IMR-90 (cell line): ENCODE measurements around the gene FAM240A. TPM values are rescaled to one million over a fixed set of nuclear protein-coding genes. Genes with fewer than 3 reads are reported as not detected.

Experiments used
- ATAC-seq: fragments of 200-7000 bp; cut with Tn5 transposase; 2 replicates; pipeline ENCODE4 v1.9.1; 2020; ENCODE audit warnings: low read depth, mild to moderate bottlenecking, moderate library complexity
- BruUV-seq: library from RNA; stranded (reverse); fragments of 400-500 nt; replicated peaks from 2 replicates; lab custom pipeline; 2021; lab: Mats Ljungman, UMichigan
- CTCF ChIA-PET: fragments of 300-600 bp; formaldehyde crosslinking; extraction: SDS; loops from one replicate; lab custom pipeline; 2021; ENCODE audit warnings: antibody characterized with exemption; lab: Yijun Ruan, JAX
- POLR2A ChIA-PET: fragments of 300-600 bp; sonication (Branson Sonifier 250); formaldehyde crosslinking; loops from one replicate; lab custom pipeline; 2022; ENCODE audit warnings: antibody characterized with exemption; ENCODE audit not compliant: unreplicated experiment; lab: Charles Lee
- DNase-seq: peaks from one replicate; pipeline ENCODE4 v3.0.0; 2013
- H2AFZ ChIP-seq: replicated peaks from 2 replicates; pipeline ENCODE3; 2013; ENCODE audit warnings: low read length, mild to moderate bottlenecking; ENCODE audit not compliant: poor library complexity
- H2AK5ac ChIP-seq: 2 replicates; pipeline ENCODE4 v1.6.1; 2013; ENCODE audit warnings: low read depth, low read length, inconsistent platforms
- H2AK9ac ChIP-seq: replicated peaks from 2 replicates; pipeline ENCODE3; 2013; ENCODE audit warnings: mild to moderate bottlenecking, low read depth, low read length, moderate library complexity; ENCODE audit not compliant: poor library complexity
- H2BK120ac ChIP-seq: 2 replicates; pipeline ENCODE4 v1.6.1; 2013; ENCODE audit warnings: low read depth, low read length, inconsistent platforms
- H2BK15ac ChIP-seq: 3 replicates; pipeline ENCODE4 v1.6.1; 2013; ENCODE audit warnings: low read depth, low read length, inconsistent platforms
- H2BK20ac ChIP-seq: 2 replicates; pipeline ENCODE4 v1.6.1; 2013; ENCODE audit warnings: low read depth, mild to moderate bottlenecking, inconsistent platforms, low read length, moderate library complexity
- H2BK5ac ChIP-seq: 2 replicates; pipeline ENCODE4 v1.6.1; 2013; ENCODE audit warnings: mild to moderate bottlenecking, low read depth, low read length, inconsistent platforms; ENCODE audit not compliant: poor library complexity, severe bottlenecking
- H3K14ac ChIP-seq: replicated peaks from 2 replicates; pipeline ENCODE4 v1.6.1; 2013; ENCODE audit warnings: low read depth, low read length, inconsistent platforms
- H3K18ac ChIP-seq: 2 replicates; pipeline ENCODE4 v1.6.1; 2013; ENCODE audit warnings: low read depth, low read length, control low read depth
- H3K23ac ChIP-seq: 2 replicates; pipeline ENCODE4 v1.6.1; 2013; ENCODE audit warnings: low read depth, low read length, inconsistent platforms
- H3K27ac ChIP-seq: 2 replicates; pipeline ENCODE4 v1.5.1; 2013; ENCODE audit warnings: mild to moderate bottlenecking, control low read depth, low read length; ENCODE audit not compliant: insufficient read depth
- H3K27me3 ChIP-seq: 2 replicates; pipeline ENCODE4 v1.6.1; 2013; ENCODE audit warnings: low read length; ENCODE audit not compliant: control insufficient read depth, insufficient read depth
- H3K36me3 ChIP-seq: 2 replicates; pipeline ENCODE4 v1.6.1; 2013; ENCODE audit warnings: low read length, mixed read lengths; ENCODE audit not compliant: control insufficient read depth, insufficient read depth
- H3K4ac ChIP-seq: 2 replicates; pipeline ENCODE4 v1.6.1; 2013; ENCODE audit warnings: low read depth, low read length, inconsistent platforms
- H3K4me1 ChIP-seq: 2 replicates; pipeline ENCODE4 v1.6.1; 2013; ENCODE audit warnings: low read length, mixed read lengths; ENCODE audit not compliant: control insufficient read depth, insufficient read depth
- H3K4me2 ChIP-seq: 2 replicates; pipeline ENCODE4 v1.6.1; 2013; ENCODE audit warnings: low read depth, mild to moderate bottlenecking, control low read depth, low read length, moderate library complexity
- H3K4me3 ChIP-seq: 2 replicates; pipeline ENCODE4 v1.5.1; 2013; ENCODE audit warnings: low read depth, mild to moderate bottlenecking, control low read depth, low read length, moderate library complexity; ENCODE audit not compliant: insufficient read depth
- H3K56ac ChIP-seq: 2 replicates; pipeline ENCODE4 v1.6.1; 2013; ENCODE audit warnings: low read length, inconsistent platforms; ENCODE audit not compliant: insufficient read depth; ENCODE audit errors: extremely low read depth
- H3K79me1 ChIP-seq, 2 experiments: 2 replicates each; pipeline ENCODE4 v1.6.1; 2013; ENCODE audit warnings: low read length in 2 of 2, inconsistent platforms in 1 of 2, low read depth in 1 of 2
- H3K9ac ChIP-seq: 2 replicates; pipeline ENCODE4 v1.6.1; 2013; ENCODE audit warnings: low read depth, low read length, control low read depth
- H3K9me1 ChIP-seq: 2 replicates; pipeline ENCODE4 v1.6.1; 2013; ENCODE audit warnings: low read length, inconsistent platforms; ENCODE audit not compliant: insufficient read depth
- H3K9me3 ChIP-seq: 2 replicates; pipeline ENCODE4 v1.6.1; 2013; ENCODE audit warnings: low read length; ENCODE audit not compliant: control insufficient read depth, insufficient read depth
- H4K20me1 ChIP-seq: 2 replicates; pipeline ENCODE4 v1.6.1; 2013; ENCODE audit warnings: low read length, inconsistent platforms; ENCODE audit not compliant: insufficient read depth
- H4K5ac ChIP-seq: 2 replicates; pipeline ENCODE4 v1.6.1; 2013; ENCODE audit warnings: mild to moderate bottlenecking, low read depth, low read length, control low read depth
- H4K8ac ChIP-seq, 2 experiments: 2 replicates each; pipeline ENCODE4 v1.6.1; 2013; ENCODE audit warnings: low read depth in 2 of 2, low read length in 2 of 2, control low read depth in 1 of 2, inconsistent platforms in 1 of 2
- H4K91ac ChIP-seq: 2 replicates; pipeline ENCODE4 v1.6.1; 2013; ENCODE audit warnings: low read depth, low read length, inconsistent platforms; ENCODE audit not compliant: insufficient read depth
- FOS ChIP-seq: fragments of 150-350 bp; IDR thresholded peaks from 2 replicates; pipeline ENCODE4 v1.6.1; 2016; ENCODE audit warnings: low read depth, low read length
- WGBS, 2 experiments: methylation state at CpG; one replicate each; pipeline versions ENCODE4 v1.1.5 to v1.1.7; 2013; ENCODE audit warnings: missing lambda C conversion rate in 2 of 2; ENCODE audit not compliant: insufficient read length in 1 of 2; ENCODE audit errors: extremely low coverage in 2 of 2; 5-methylcytosine and 5-hydroxymethylcytosine counted together
- dilution Hi-C: fragments of 300-500 bp; cut with HindIII; formaldehyde crosslinking; loops from one replicate; pipeline ENCODE4 v1.14.3; 2018; ENCODE audit warnings: low sequenced_read_pairs; ENCODE audit not compliant: unreplicated experiment
- in situ Hi-C: fragments of 300-500 bp; cut with MboI; formaldehyde crosslinking; loops from 3 replicates; pipeline ENCODE4 v1.14.3; 2019; ENCODE audit warnings: low sequenced_read_pairs, inconsistent platforms, mixed read lengths
- intact Hi-C: fragments of 100-400 bp; cut with micrococcal nuclease; formaldehyde crosslinking; loops from 2 replicates; pipeline ENCODE4 v1.10.0; 2022
- polyA plus RNA-seq, 3 experiments: library from polyadenylated mRNA; depleted of rRNA; stranded (reverse); fragments of >200 nt; gene quantifications; 2 replicates each; pipeline ENCODE4 v1.2.3, GENCODE V29; 2012; ENCODE audit warnings: low replicate concordance in 1 of 3
- total RNA-seq: library from RNA; depleted of rRNA; stranded (reverse); fragments of >200 nt; gene quantifications from 2 replicates; pipeline ENCODE4 v1.2.3, GENCODE V29; 2012
- TF ChIP-seq, protein P1 (sequence below): conservative IDR thresholded peaks from 2 replicates; pipeline ENCODE4 v1.5.1; 2012; ENCODE audit warnings: mild to moderate bottlenecking, low read depth, low read length, improper control_type of control experiment

The FAM240A gene
- total and polyA plus RNA-seq, 2 of the 4 experiments (the other 2 are of a cell fraction) = not detected

DNA sequence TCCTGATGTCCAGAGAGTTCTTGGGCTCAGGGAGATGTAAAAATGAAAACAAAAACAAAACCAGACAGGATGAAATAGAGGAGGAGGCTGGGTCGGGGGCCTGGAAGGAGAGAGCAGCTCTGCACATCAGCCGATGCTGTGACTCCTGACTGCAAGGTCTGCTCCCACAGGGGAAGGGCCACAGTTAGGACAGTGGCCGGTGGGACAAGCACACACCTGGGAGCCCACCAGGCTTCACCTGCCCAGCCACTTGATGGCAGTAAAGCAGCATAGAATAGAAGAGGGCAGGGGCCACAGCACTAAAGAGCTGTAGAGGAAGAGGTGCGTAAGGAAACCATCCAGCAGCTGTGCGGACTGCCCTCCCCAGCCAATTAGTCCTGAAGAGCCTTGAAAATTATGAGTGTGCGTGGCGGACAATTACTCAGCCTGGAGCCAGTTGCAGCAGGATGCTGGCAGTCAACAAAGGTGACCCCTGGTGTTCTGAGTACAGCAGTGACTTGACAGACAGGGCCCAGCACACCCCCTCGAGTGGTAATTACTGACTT lies 51.3 kb downstream of the FAM240A start:
- Histone ChIP-seq H3K79me1 (no peaks in the 10 kb centered on the region), H2AFZ (peak overlapping the region; percentile 60), H2AK5ac (0 out of 2 replicates have a peak overlapping the region, but pooled peaks have one; percentile 16), H3K14ac (peak overlapping the region; percentile 65; the same call in 1 of the 2 replicates), H3K4me1 (peaks cover 27% of the 10 kb centered on the region), H4K5ac (no peak overlapping the region; the same call in 1 of the 2 replicates), H3K27me3 (peaks cover 3% of the 10 kb centered on the region; the same call in 1 of the 2 replicates), H3K27ac (peak overlapping the region; percentile 27; the same call in 1 of the 2 replicates), H4K20me1 (no peaks in the 10 kb centered on the region), H4K8ac (peak overlapping the region in 1 of 2 experiments; percentile 64; a peak in 1 of 4 replicates), H3K4ac (peak overlapping the region; percentile 40), H3K23ac (no peak overlapping the region), H3K36me3 (no peaks in the 10 kb centered on the region), H2BK120ac (peak overlapping the region; percentile 72), H3K56ac (no peak overlapping the region), H3K18ac (no peak overlapping the region; the same call in 1 of the 2 replicates), H4K91ac (peak overlapping the region; percentile 46), H2AK9ac (no peak overlapping the region), H2BK5ac (no peak overlapping the region), H3K9me3 (no peaks in the 10 kb centered on the region), H3K9ac (no peak overlapping the region), H2BK15ac (no peak overlapping the region), H2BK20ac (peak overlapping the region; percentile 71), H3K9me1 (no peaks in the 10 kb centered on the region; the same call in 1 of the 2 replicates), H3K4me3 (no peak overlapping the region), H3K4me2 (no peak overlapping the region)
- in situ Hi-C loops = no loop called here
- 75% methylated on average over 3 of the region's 8 CpGs; no CpG with 5 or more reads in 1 of the 2 experiments for WGBS, 2 experiments
- no TSS peak for BruUV-seq
- intact Hi-C loops = no loop called here
- POLR2A ChIA-PET = no interaction called here
- TF ChIP-seq FOS = no peak
- TF ChIP-seq, protein P1, sequence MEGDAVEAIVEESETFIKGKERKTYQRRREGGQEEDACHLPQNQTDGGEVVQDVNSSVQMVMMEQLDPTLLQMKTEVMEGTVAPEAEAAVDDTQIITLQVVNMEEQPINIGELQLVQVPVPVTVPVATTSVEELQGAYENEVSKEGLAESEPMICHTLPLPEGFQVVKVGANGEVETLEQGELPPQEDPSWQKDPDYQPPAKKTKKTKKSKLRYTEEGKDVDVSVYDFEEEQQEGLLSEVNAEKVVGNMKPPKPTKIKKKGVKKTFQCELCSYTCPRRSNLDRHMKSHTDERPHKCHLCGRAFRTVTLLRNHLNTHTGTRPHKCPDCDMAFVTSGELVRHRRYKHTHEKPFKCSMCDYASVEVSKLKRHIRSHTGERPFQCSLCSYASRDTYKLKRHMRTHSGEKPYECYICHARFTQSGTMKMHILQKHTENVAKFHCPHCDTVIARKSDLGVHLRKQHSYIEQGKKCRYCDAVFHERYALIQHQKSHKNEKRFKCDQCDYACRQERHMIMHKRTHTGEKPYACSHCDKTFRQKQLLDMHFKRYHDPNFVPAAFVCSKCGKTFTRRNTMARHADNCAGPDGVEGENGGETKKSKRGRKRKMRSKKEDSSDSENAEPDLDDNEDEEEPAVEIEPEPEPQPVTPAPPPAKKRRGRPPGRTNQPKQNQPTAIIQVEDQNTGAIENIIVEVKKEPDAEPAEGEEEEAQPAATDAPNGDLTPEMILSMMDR = 0 out of 2 replicates have a peak, but pooled peaks have one; percentile 6
- dilution Hi-C loops = no loop called here
- DNase-seq (peak; percentile 46), ATAC-seq (0 out of 2 replicates have a peak, but pooled peaks have one; percentile 2)
- CTCF ChIA-PET = interaction anchor here (0.6 to 2.4 kb wide), 4 partner anchors 8 to 246 kb away, joined by 3 to 14 read pairs (median 3); no protein-coding TSS in a partner anchor
